Breast epithelium (tissue), 3 donors: ENCODE measurements around the gene KRTAP6-1. TPM values are rescaled to one million over a fixed set of nuclear protein-coding genes. Genes with fewer than 3 reads are reported as not detected.

Experiments used
- total RNA-seq, 3 donors: library from RNA; depleted of rRNA; stranded (reverse); fragments of >200 nt; gene quantifications; one replicate each; pipeline ENCODE4 v1.1.0, GENCODE V29; 2016

The KRTAP6-1 gene
- total RNA-seq, 3 donors from 2014 or later, result not detected

Other genes with a start within 250 kb of the KRTAP6-1 start
- gene KRTAP13-2, start 241.7 kb downstream of the KRTAP6-1 start, total RNA-seq, result not detected
- gene KRTAP13-1, start 217.9 kb downstream of the KRTAP6-1 start, total RNA-seq, result not detected
- not detected for gene KRTAP13-3, start 188.0 kb downstream of the KRTAP6-1 start, total RNA-seq
- gene KRTAP13-4, start 183.7 kb downstream of the KRTAP6-1 start, total RNA-seq, result not detected
- gene KRTAP15-1, start 173.7 kb downstream of the KRTAP6-1 start, total RNA-seq, result not detected
- gene KRTAP19-1, start 133.6 kb downstream of the KRTAP6-1 start, total RNA-seq, result not detected
- gene KRTAP19-2, start 126.5 kb downstream of the KRTAP6-1 start, total RNA-seq, result not detected
- not detected for gene KRTAP19-3, start 121.9 kb downstream of the KRTAP6-1 start, total RNA-seq
- not detected for gene KRTAP19-4, start 116.8 kb downstream of the KRTAP6-1 start, total RNA-seq
- gene KRTAP19-5, start 111.8 kb downstream of the KRTAP6-1 start, total RNA-seq, result not detected
- gene KRTAP19-6, start 72.1 kb downstream of the KRTAP6-1 start, total RNA-seq, result not detected
- gene KRTAP19-7, start 52.6 kb downstream of the KRTAP6-1 start, total RNA-seq, result not detected
- gene KRTAP22-2, start 23.5 kb downstream of the KRTAP6-1 start, total RNA-seq, result not detected
- not detected for gene KRTAP6-3, start 21.5 kb downstream of the KRTAP6-1 start, total RNA-seq
- not detected for gene KRTAP6-2, start 15.0 kb downstream of the KRTAP6-1 start, total RNA-seq
- not detected for gene KRTAP22-1, start 12.8 kb downstream of the KRTAP6-1 start, total RNA-seq
- not detected for gene KRTAP20-1, start 2.5 kb upstream of the KRTAP6-1 start, total RNA-seq
- not detected for gene KRTAP20-4, start 6.7 kb upstream of the KRTAP6-1 start, total RNA-seq
- gene KRTAP20-2, start 21.3 kb upstream of the KRTAP6-1 start, total RNA-seq, result not detected
- gene KRTAP20-3, start 28.9 kb upstream of the KRTAP6-1 start, total RNA-seq, result not detected
- gene KRTAP21-3, start 104.8 kb upstream of the KRTAP6-1 start, total RNA-seq, result not detected
- gene KRTAP21-2, start 133.3 kb upstream of the KRTAP6-1 start, total RNA-seq, result not detected
- not detected for gene KRTAP21-1, start 141.5 kb upstream of the KRTAP6-1 start, total RNA-seq
- gene KRTAP8-1, start 199.3 kb upstream of the KRTAP6-1 start, total RNA-seq, result not detected
- gene KRTAP7-1, start 215.8 kb upstream of the KRTAP6-1 start, total RNA-seq, result not detected